PC-9 (cell line): ENCODE measurements around the gene BORCS5. TPM values are rescaled to one million over a fixed set of nuclear protein-coding genes. Genes with fewer than 3 reads are reported as not detected.

Experiments
- BruUV-seq: library from RNA; stranded (reverse); fragments of 400-500 nt; replicated peaks from 2 replicates; lab custom pipeline; 2021; lab: Mats Ljungman, UMichigan
- CTCF ChIA-PET: fragments of 300-600 bp; sonication (Branson Sonifier 250); formaldehyde crosslinking; loops from one replicate; lab custom pipeline; 2022; ENCODE audit warnings: antibody characterized with exemption; lab: Charles Lee
- POLR2A ChIA-PET: fragments of 300-600 bp; sonication (Branson Sonifier 250); formaldehyde crosslinking; loops from one replicate; lab custom pipeline; 2022; ENCODE audit warnings: antibody characterized with exemption; ENCODE audit not compliant: unreplicated experiment; lab: Charles Lee
- DNase-seq, 2 experiments: peaks; one replicate each; pipeline versions ENCODE4 v3.0.0 to v3.0.0-alpha.2; 2015 to 2022; ENCODE audit warnings: mixed read lengths in 1 of 2
- H2AFZ ChIP-seq: fragments of 200-600 bp; sonication (generic); 2 replicates; pipeline ENCODE4 v1.8.1; 2017; ENCODE audit warnings: antibody characterized with exemption
- H3F3A ChIP-seq: fragments of 200-600 bp; sonication (generic); 2 replicates; pipeline ENCODE4 v1.8.1; 2017; ENCODE audit warnings: antibody characterized with exemption, mild to moderate bottlenecking, low read depth; ENCODE audit not compliant: insufficient read depth
- H3K27ac ChIP-seq: fragments of 200-600 bp; sonication (generic); 2 replicates; pipeline ENCODE4 v1.6.1; 2016; ENCODE audit warnings: mixed run types
- H3K27me3 ChIP-seq: fragments of 200-600 bp; sonication (generic); 2 replicates; pipeline ENCODE4 v1.6.1; 2016; ENCODE audit warnings: low read depth, mixed run types; ENCODE audit not compliant: insufficient read depth
- H3K36me3 ChIP-seq: fragments of 200-600 bp; sonication (generic); 2 replicates; pipeline ENCODE4 v1.6.1; 2016; ENCODE audit warnings: low read depth, mixed run types
- H3K4me1 ChIP-seq: fragments of 200-600 bp; sonication (generic); replicated peaks from 2 replicates; pipeline ENCODE4 v1.6.1; 2016; ENCODE audit warnings: mixed run types; ENCODE audit not compliant: insufficient read depth
- H3K4me2 ChIP-seq: fragments of 200-600 bp; sonication (generic); 2 replicates; pipeline ENCODE4 v1.6.1; 2017; ENCODE audit warnings: mixed run types
- H3K4me3 ChIP-seq: fragments of 200-600 bp; sonication (generic); 2 replicates; pipeline ENCODE4 v1.6.1; 2016; ENCODE audit warnings: mixed run types
- H3K79me2 ChIP-seq: fragments of 200-600 bp; sonication (generic); 2 replicates; pipeline ENCODE4 v1.6.1; 2017; ENCODE audit warnings: low read depth, mixed run types
- H3K9me2 ChIP-seq: fragments of 200-600 bp; sonication (generic); 2 replicates; pipeline ENCODE4 v1.8.1; 2017; ENCODE audit warnings: mild to moderate bottlenecking; ENCODE audit not compliant: insufficient read depth
- H3K9me3 ChIP-seq: fragments of 200-600 bp; sonication (generic); 2 replicates; pipeline ENCODE4 v1.8.1; 2016; ENCODE audit warnings: low read depth; ENCODE audit not compliant: insufficient read depth
- H4K20me1 ChIP-seq: fragments of 200-600 bp; sonication (generic); 2 replicates; pipeline ENCODE4 v1.8.1; 2017; ENCODE audit not compliant: insufficient read depth
- EZH2 ChIP-seq: fragments of 200-600 bp; sonication (generic); IDR thresholded peaks from 2 replicates; pipeline ENCODE4 v1.8.0; 2017; ENCODE audit warnings: antibody characterized with exemption, low read depth
- intact Hi-C: fragments of 100-400 bp; cut with micrococcal nuclease; formaldehyde crosslinking; loops from one replicate; pipeline ENCODE4 v1.10.0; 2022; ENCODE audit not compliant: unreplicated experiment
- total RNA-seq: library from RNA; stranded (reverse); gene quantifications from 2 replicates; pipeline ENCODE4 v1.2.3, GENCODE V29; 2021
- TF ChIP-seq, protein P1 (sequence below): fragments of 200-600 bp; sonication (generic); conservative IDR thresholded peaks from 2 replicates; pipeline ENCODE4 v1.6.1; 2017; ENCODE audit warnings: mixed run types, antibody characterized with exemption, mild to moderate bottlenecking, moderate library complexity

BORCS5 gene
- total RNA-seq, 1 experiment from 2014 or later = 19.7 TPM

- no peaks in the 10 kb centered on the region for H3K9me3 ChIP-seq
- BruUV-seq = no TSS peak
- H3K9me2 ChIP-seq = no peaks in the 10 kb centered on the region
- 0 out of 2 replicates have a peak, but pooled peaks cover 3% of the 10 kb centered on the region for H3K36me3 ChIP-seq
- TF ChIP-seq, protein P1, sequence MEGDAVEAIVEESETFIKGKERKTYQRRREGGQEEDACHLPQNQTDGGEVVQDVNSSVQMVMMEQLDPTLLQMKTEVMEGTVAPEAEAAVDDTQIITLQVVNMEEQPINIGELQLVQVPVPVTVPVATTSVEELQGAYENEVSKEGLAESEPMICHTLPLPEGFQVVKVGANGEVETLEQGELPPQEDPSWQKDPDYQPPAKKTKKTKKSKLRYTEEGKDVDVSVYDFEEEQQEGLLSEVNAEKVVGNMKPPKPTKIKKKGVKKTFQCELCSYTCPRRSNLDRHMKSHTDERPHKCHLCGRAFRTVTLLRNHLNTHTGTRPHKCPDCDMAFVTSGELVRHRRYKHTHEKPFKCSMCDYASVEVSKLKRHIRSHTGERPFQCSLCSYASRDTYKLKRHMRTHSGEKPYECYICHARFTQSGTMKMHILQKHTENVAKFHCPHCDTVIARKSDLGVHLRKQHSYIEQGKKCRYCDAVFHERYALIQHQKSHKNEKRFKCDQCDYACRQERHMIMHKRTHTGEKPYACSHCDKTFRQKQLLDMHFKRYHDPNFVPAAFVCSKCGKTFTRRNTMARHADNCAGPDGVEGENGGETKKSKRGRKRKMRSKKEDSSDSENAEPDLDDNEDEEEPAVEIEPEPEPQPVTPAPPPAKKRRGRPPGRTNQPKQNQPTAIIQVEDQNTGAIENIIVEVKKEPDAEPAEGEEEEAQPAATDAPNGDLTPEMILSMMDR = no peak
- no peak for TF ChIP-seq EZH2
- no peak overlapping the region for H3K4me3 ChIP-seq
- ChIA-PET CTCF (interaction anchor here (0.7 kb wide), 1 partner anchor 128 kb away, joined by 3 read pairs; no protein-coding TSS in a partner anchor), POLR2A (interaction anchor here (0.6 kb wide), 1 partner anchor 166 kb away, joined by 4 read pairs; no protein-coding TSS in a partner anchor)
- H4K20me1 ChIP-seq = no peaks in the 10 kb centered on the region
- H3K79me2 ChIP-seq = peaks cover 7% of the 10 kb centered on the region; the same call in 1 of the 2 replicates
- H2AFZ ChIP-seq = no peak overlapping the region
- peak; percentile 35 to 90 for DNase-seq
- peaks cover 25% of the 10 kb centered on the region for H3F3A ChIP-seq
- peak overlapping the region; percentile 51 for H3K27ac ChIP-seq
- peaks cover 27% of the 10 kb centered on the region for H3K4me1 ChIP-seq
- intact Hi-C loops = no loop called here
- peak overlapping the region; percentile 43 for H3K4me2 ChIP-seq
- H3K27me3 ChIP-seq = no peaks in the 10 kb centered on the region
Measured at GRCh38 chr12:12398026-12398859, 41.4 kb downstream of the BORCS5 start.

- TF ChIP-seq, protein P1 = no peak
- TF ChIP-seq EZH2 = no peak
- no peak overlapping the region for H3K4me3 ChIP-seq
- no peaks in the 10 kb centered on the region for H3K27me3 ChIP-seq
- H4K20me1 ChIP-seq = no peaks in the 10 kb centered on the region
- peaks cover 27% of the 10 kb centered on the region for H3K4me1 ChIP-seq
- POLR2A ChIA-PET = interaction anchor here (0.7 kb wide), 1 partner anchor 500 kb away, joined by 3 read pairs; no protein-coding TSS in a partner anchor
- H3K9me2 ChIP-seq = no peaks in the 10 kb centered on the region
- no peak overlapping the region for H2AFZ ChIP-seq
- DNase-seq = no peak
- H3F3A ChIP-seq = peaks cover 25% of the 10 kb centered on the region
- 0 out of 2 replicates have a peak, but pooled peaks cover 3% of the 10 kb centered on the region for H3K36me3 ChIP-seq
- H3K79me2 ChIP-seq = peaks cover 7% of the 10 kb centered on the region; the same call in 1 of the 2 replicates
- no TSS peak for BruUV-seq
- H3K27ac ChIP-seq = 0 out of 2 replicates have a peak overlapping the region, but pooled peaks have one; percentile 51
- intact Hi-C loops = no loop called here
- no peaks in the 10 kb centered on the region for H3K9me3 ChIP-seq
- CTCF ChIA-PET = interaction anchor here (0.6 to 0.9 kb wide), 4 partner anchors 22 to 148 kb away, joined by 3 to 6 read pairs (median 3); no protein-coding TSS in a partner anchor
- 0 out of 2 replicates have a peak overlapping the region, but pooled peaks have one; percentile 43 for H3K4me2 ChIP-seq
Measured at GRCh38 chr12:12399161-12399560, 42.3 kb downstream of the BORCS5 start.

- H3K4me3 ChIP-seq = no peak overlapping the region
Measured at GRCh38 chr12:12399776-12400305, 43.0 kb downstream of the BORCS5 start.

More at GRCh38 chr12:12399776-12400305, 43.0 kb downstream of the BORCS5 start:
- H3K4me1 ChIP-seq = peaks cover 27% of the 10 kb centered on the region
- H3K27ac ChIP-seq = no peak overlapping the region
- CTCF ChIA-PET = interaction anchor here (0.6 to 0.9 kb wide), 3 partner anchors 23 to 147 kb away, joined by 3 read pairs; no protein-coding TSS in a partner anchor
- no peaks in the 10 kb centered on the region for H3K27me3 ChIP-seq
- intact Hi-C loops = no loop called here
- 0 out of 2 replicates have a peak, but pooled peaks cover 3% of the 10 kb centered on the region for H3K36me3 ChIP-seq
- H3K9me2 ChIP-seq = no peaks in the 10 kb centered on the region
- DNase-seq = no peak
- POLR2A ChIA-PET = no interaction called here
- H3K79me2 ChIP-seq = peaks cover 7% of the 10 kb centered on the region; the same call in 1 of the 2 replicates
- H3K4me2 ChIP-seq = no peak overlapping the region
- no TSS peak for BruUV-seq
- no peak overlapping the region for H2AFZ ChIP-seq
- no peaks in the 10 kb centered on the region for H3K9me3 ChIP-seq
- TF ChIP-seq, protein P1 = no peak
- TF ChIP-seq EZH2 = no peak
- peaks cover 25% of the 10 kb centered on the region for H3F3A ChIP-seq
- H4K20me1 ChIP-seq = no peaks in the 10 kb centered on the region
